ENCODE measurements around the gene CACNG5.

GRCh38 chr17:66836063-66837005 is 1.4 kb downstream of the CACNG5 start:
- TF ChIP-seq CTCF (IDR thresholded peaks at IDR 0.05; ENCODE audit: insufficient read depth, low read depth, low read length) (no peak), EZH2 (IDR thresholded peaks at IDR 0.05; ENCODE audit: insufficient read depth, low read length) (no peak)

All from astrocyte (in vitro differentiated cells and primary cell).